ENCODE data around the gene NMUR2. TPM values are rescaled to one million over a fixed set of nuclear protein-coding genes. Genes with fewer than 3 reads are reported as not detected.

NMUR2 gene
- total RNA-seq, result not detected

- H3K4me3 ChIP-seq, result no peak within 1 kb of the TSS
- H3K27me3 ChIP-seq, result no peaks in the 10 kb centered on the region
- no peak for TF ChIP-seq POLR2A (IDR thresholded peaks at IDR 0.05)
- no peak for TF ChIP-seq EP300 (IDR thresholded peaks at IDR 0.05)
- TF ChIP-seq CTCF (IDR thresholded peaks at IDR 0.05), result no peak
- H3K27ac ChIP-seq, result no peak within 1 kb of the TSS
- no peaks in the 10 kb centered on the region for H3K4me1 ChIP-seq
- no peaks in the 10 kb centered on the region for H3K9me3 ChIP-seq
- WGBS, 2 donors, result 9 to 21% methylated on average over 7 of the region's 7 CpGs
- H3K36me3 ChIP-seq, result no peaks in the 10 kb centered on the region
- no peak for DNase-seq (ENCODE audit: low spot score in 2 of 2)
Measured at GRCh38 chr5:152405145-152405544, at the start of gene NMUR2. Gene NMUR2, minus strand, starts transcription at chr5:152405279. Its CDS starts 166 bp downstream, at chr5:152405113.

- no peaks in the 10 kb centered on the region for H3K27me3 ChIP-seq
- H3K27ac ChIP-seq, result no peak overlapping the region
- no peaks in the 10 kb centered on the region for H3K36me3 ChIP-seq
- no peak overlapping the region for H3K4me3 ChIP-seq
- no peak for DNase-seq (ENCODE audit: low spot score in 2 of 2)
- no peaks in the 10 kb centered on the region for H3K4me1 ChIP-seq
- no peak for TF ChIP-seq EP300 (IDR thresholded peaks at IDR 0.05)
- TF ChIP-seq CTCF (IDR thresholded peaks at IDR 0.05), result no peak
- TF ChIP-seq POLR2A (IDR thresholded peaks at IDR 0.05), result no peak
- H3K9me3 ChIP-seq, result peaks cover 0 to 8% (median 0%) of the 10 kb centered on the region in 4 donors
- 80 to 84% methylated on average over 2 of the region's 2 CpGs for WGBS, 2 donors
Measured at GRCh38 chr5:152443935-152444334, 38.9 kb upstream of the NMUR2 start.

- Histone ChIP-seq H3K36me3 (no peaks in the 10 kb centered on the region), H3K4me1 (no peaks in the 10 kb centered on the region), H3K27me3 (no peaks in the 10 kb centered on the region), H3K27ac (no peak overlapping the region), H3K4me3 (no peak overlapping the region), H3K9me3 (peaks cover 0 to 8% (median 0%) of the 10 kb centered on the region in 4 donors)
- no peak for DNase-seq (ENCODE audit: low spot score in 2 of 2)
- 41 to 43% methylated on average over 3 of the region's 3 CpGs for WGBS, 2 donors
- TF ChIP-seq EP300 (IDR thresholded peaks at IDR 0.05) (no peak), POLR2A (IDR thresholded peaks at IDR 0.05) (no peak), CTCF (IDR thresholded peaks at IDR 0.05) (no peak)
Measured at GRCh38 chr5:152439791-152440190, 34.7 kb upstream of the NMUR2 start.

- no peak for TF ChIP-seq POLR2A (IDR thresholded peaks at IDR 0.05)
- TF ChIP-seq CTCF (IDR thresholded peaks at IDR 0.05), result no peak
- no peak for TF ChIP-seq EP300 (IDR thresholded peaks at IDR 0.05)
- H3K4me1 ChIP-seq, result no peaks in the 10 kb centered on the region
- peaks cover 0 to 4% (median 0%) of the 10 kb centered on the region in 4 donors for H3K9me3 ChIP-seq
- H3K27me3 ChIP-seq, result no peaks in the 10 kb centered on the region
- 54 to 55% methylated on average over 3 of the region's 3 CpGs for WGBS, 2 donors
- H3K36me3 ChIP-seq, result no peaks in the 10 kb centered on the region
- H3K27ac ChIP-seq, result no peak overlapping the region
- no peak for DNase-seq (ENCODE audit: low spot score in 2 of 2)
- no peak overlapping the region for H3K4me3 ChIP-seq
Measured at GRCh38 chr5:152437866-152438265, 32.8 kb upstream of the NMUR2 start.

GRCh38 chr5:152427721-152428120 lies 22.6 kb upstream of the NMUR2 start:
- no peak for TF ChIP-seq POLR2A (IDR thresholded peaks at IDR 0.05)
- no peak for TF ChIP-seq CTCF (IDR thresholded peaks at IDR 0.05)
- TF ChIP-seq EP300 (IDR thresholded peaks at IDR 0.05), result no peak
- Histone ChIP-seq H3K36me3 (no peaks in the 10 kb centered on the region), H3K4me3 (no peak overlapping the region), H3K27me3 (no peaks in the 10 kb centered on the region), H3K4me1 (no peaks in the 10 kb centered on the region), H3K9me3 (no peaks in the 10 kb centered on the region), H3K27ac (no peak overlapping the region)
- no peak for DNase-seq (ENCODE audit: low spot score in 2 of 2)
- WGBS, 2 donors, result 47 to 65% methylated on average over 3 of the region's 3 CpGs

Data from tibial nerve (tissue), 4 donors.